ENCODE data around the gene NAA20. TPM values are rescaled to one million over a fixed set of nuclear protein-coding genes. Genes with fewer than 3 reads are reported as not detected.
"Not testable (repeated sequence)": the region's sequence is repeated elsewhere in the genome, so short reads cannot be mapped to it uniquely, and the experiment has no call there.

NAA20 gene
- total and polyA plus RNA-seq, 2 of the 13 experiments (the other 11 are each of a cell fraction or from before 2014, with no cell fraction given), result 81.9 to 82.8 TPM

DNA sequence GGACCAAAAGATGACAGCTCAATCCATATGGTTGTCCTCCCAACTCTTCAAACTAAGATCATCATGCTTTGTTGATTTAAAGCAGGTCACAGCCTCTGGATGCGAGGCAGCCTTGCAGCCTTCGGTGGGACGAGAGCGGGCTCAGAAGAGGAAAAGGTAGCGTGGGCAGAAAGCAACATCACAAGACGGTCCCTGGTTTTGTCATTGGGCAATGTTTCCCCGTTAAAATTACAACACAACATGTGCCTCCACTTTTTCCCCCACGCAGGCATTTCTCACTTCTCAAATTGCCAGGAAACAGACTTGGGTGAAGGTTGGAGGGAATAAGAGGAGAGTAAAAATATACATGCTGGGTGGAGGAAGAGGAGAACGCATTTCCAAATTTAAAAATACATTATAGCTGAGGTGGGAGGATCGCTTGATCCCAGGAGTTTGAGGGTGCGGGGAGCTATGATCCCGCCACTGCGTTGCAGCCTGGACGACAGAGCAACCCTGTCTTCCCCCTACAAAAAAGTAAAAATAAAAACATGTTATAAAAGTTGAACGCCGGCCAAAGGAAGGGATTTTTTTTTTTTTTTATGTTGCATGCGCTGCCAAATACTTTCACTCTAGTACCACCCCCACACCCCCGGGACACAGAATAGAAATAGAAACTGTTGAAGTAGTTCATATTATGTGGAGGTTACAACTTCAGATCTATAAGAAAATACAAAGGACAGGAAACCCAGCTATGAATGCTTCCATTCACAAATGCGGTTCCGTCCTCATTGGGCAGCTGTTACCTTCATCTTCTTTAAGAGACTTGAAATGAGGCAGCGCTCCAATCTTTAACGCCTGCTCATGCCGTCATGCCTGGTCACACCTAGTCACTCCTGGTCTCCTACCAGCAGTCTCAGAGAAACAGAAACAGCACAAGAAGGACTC is 13.9 kb upstream of the NAA20 start (continued):
- TF ChIP-seq ZNF510 (CRISPR knock-in tag; IDR thresholded peaks at IDR 0.05; ENCODE audit: low read depth), result peak; percentile 55; the same call in 1 of the 2 replicates
- TF ChIP-seq, protein P1, sequence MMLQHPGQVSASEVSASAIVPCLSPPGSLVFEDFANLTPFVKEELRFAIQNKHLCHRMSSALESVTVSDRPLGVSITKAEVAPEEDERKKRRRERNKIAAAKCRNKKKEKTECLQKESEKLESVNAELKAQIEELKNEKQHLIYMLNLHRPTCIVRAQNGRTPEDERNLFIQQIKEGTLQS (CRISPR knock-in tag; IDR thresholded peaks at IDR 0.05), result no peak
- peak; percentile 33; the same call in 1 of the 2 replicates for TF ChIP-seq CEBPB (IDR thresholded peaks at IDR 0.05; ENCODE audit: borderline replicate concordance, low read depth, low read length)
- no peak for TF ChIP-seq ZNF253 (CRISPR knock-in tag; IDR thresholded peaks at IDR 0.05; ENCODE audit: borderline replicate concordance)
- TF ChIP-seq ZNF883 (CRISPR knock-in tag; IDR thresholded peaks at IDR 0.05; ENCODE audit: not compliant biosample characterization), result no peak
- peak; percentile 33; the same call in 1 of the 2 replicates for TF ChIP-seq ZNF263 (CRISPR knock-in tag; IDR thresholded peaks at IDR 0.05)
- TF ChIP-seq DPF2 (CRISPR knock-in tag; IDR thresholded peaks at IDR 0.05; ENCODE audit: borderline replicate concordance, low read depth), result peak; percentile 3; the same call in 1 of the 2 replicates
- TF ChIP-seq SP1 (IDR thresholded peaks at IDR 0.05), result no peak
- TF ChIP-seq SP1 (CRISPR knock-in tag; IDR thresholded peaks at IDR 0.05), result no peak
- no peak for TF ChIP-seq ARNTL (CRISPR knock-in tag; IDR thresholded peaks at IDR 0.05)
- TF ChIP-seq HOXA9 (CRISPR knock-in tag; IDR thresholded peaks at IDR 0.05; ENCODE audit: borderline replicate concordance), result no peak
- TF ChIP-seq, protein P2, sequence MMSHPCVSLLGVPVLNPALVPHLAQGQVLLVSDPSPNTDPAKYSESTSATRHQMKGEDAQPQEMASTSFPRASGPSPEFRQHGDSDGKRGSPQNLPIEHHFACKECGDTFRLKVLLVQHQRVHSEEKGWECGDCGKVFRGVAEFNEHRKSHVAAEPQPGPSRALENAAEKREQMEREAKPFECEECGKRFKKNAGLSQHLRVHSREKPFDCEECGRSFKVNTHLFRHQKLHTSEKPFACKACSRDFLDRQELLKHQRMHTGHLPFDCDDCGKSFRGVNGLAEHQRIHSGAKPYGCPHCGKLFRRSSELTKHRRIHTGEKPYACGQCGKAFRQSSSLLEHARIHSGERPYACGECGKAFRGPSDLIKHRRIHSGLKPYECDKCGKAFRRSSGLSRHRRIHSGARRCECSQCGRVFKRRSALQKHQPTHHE (CRISPR knock-in tag; IDR thresholded peaks at IDR 0.05; ENCODE audit: borderline replicate concordance), result no peak
- TF ChIP-seq BRCA1 (CRISPR knock-in tag; IDR thresholded peaks at IDR 0.05), result 0 out of 2 replicates have a peak, but pooled peaks have one; percentile 49
- TF ChIP-seq ZNF230 (CRISPR knock-in tag; IDR thresholded peaks at IDR 0.05), result no peak
- TF ChIP-seq, protein P3, sequence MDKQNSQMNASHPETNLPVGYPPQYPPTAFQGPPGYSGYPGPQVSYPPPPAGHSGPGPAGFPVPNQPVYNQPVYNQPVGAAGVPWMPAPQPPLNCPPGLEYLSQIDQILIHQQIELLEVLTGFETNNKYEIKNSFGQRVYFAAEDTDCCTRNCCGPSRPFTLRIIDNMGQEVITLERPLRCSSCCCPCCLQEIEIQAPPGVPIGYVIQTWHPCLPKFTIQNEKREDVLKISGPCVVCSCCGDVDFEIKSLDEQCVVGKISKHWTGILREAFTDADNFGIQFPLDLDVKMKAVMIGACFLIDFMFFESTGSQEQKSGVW (CRISPR knock-in tag; IDR thresholded peaks at IDR 0.05; ENCODE audit: borderline replicate concordance), result no peak
- TF ChIP-seq KLF12 (CRISPR knock-in tag; IDR thresholded peaks at IDR 0.05; ENCODE audit: borderline replicate concordance), result 0 out of 2 replicates have a peak, but pooled peaks have one; percentile 28

DNA sequence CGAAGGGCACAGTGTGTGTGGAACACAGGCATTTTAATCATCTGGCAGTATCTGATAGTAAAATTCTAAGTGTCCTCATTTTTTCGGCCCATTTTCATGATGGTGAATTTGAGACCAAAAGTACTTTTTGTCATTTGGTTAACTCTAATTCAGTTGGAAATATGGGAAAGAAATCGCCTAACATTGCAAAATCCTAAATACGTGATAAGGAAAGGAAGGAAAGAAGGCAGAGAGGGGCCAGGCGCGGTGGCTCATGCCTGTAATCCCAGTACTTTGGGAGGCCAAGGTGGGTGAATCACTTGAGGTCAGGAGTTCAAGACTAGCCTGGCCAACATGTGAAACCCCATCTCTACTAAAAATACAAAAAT is 13.2 kb upstream of the NAA20 start:
- in situ Hi-C loops (cut with HindIII; ENCODE audit: extremely low pct_ligation_motif_present, low pct_unique_long_range_greater_than_20kb), result loop anchor here (5.0 kb wide), 1 partner anchor 102 kb away; no protein-coding TSS in a partner anchor
- H3K4me3 ChIP-seq (replicated peaks in 1 of 3; ENCODE audit: insufficient read depth in 1 of 3, low read depth in 2 of 3, low read length in 3 of 3); H4K20me1 ChIP-seq (ENCODE audit: insufficient read depth, low read length); DNase-seq (ENCODE audit: low spot score); H3K9ac ChIP-seq (ENCODE audit: insufficient read depth, low read depth, low read length); H3K9me3 ChIP-seq (ENCODE audit: low read length); H3K4me2 ChIP-seq (ENCODE audit: low read depth, low read length); H3K27me3 ChIP-seq (ENCODE audit: control insufficient read depth in 1 of 2, insufficient read depth in 2 of 2, low read length in 2 of 2); FAIRE-seq; H3K36me3 ChIP-seq (replicated peaks in 1 of 2; ENCODE audit: control insufficient read depth in 1 of 2, insufficient read depth in 2 of 2, low read length in 2 of 2); CTCF ChIA-PET (ENCODE audit: low intra/inter-chr PET ratio, low total read pairs); H3K79me2 ChIP-seq (ENCODE audit: insufficient read depth, low read length); H2AFZ ChIP-seq (ENCODE audit: low read length); intact Hi-C loops (cut with micrococcal nuclease; ENCODE audit: unreplicated experiment); BruUV-seq (replicated peaks); ATAC-seq: not testable (repeated sequence)
- Histone ChIP-seq H3K27ac (ENCODE audit: extremely low read length, insufficient read depth, low read length) (peak overlapping the region; percentile 87), H3K4me1 (ENCODE audit: insufficient read depth, low read length) (peaks cover 77% of the 10 kb centered on the region)
- 98% methylated on average over 6 of the region's 6 CpGs for WGBS (ENCODE audit: low lambda C conversion rate)
- POLR2A ChIA-PET, result interaction anchor here (2.2 kb wide), 1 partner anchor 14 kb away, joined by 10 read pairs; the partner anchor contains the start of gene NAA20
